Measurements from ENCODE around the gene PIK3CD.
"Not testable (repeated sequence)": the region's sequence is repeated elsewhere in the genome, so short reads cannot be mapped to it uniquely, and the experiment has no call there.

PIK3CD gene

DNA sequence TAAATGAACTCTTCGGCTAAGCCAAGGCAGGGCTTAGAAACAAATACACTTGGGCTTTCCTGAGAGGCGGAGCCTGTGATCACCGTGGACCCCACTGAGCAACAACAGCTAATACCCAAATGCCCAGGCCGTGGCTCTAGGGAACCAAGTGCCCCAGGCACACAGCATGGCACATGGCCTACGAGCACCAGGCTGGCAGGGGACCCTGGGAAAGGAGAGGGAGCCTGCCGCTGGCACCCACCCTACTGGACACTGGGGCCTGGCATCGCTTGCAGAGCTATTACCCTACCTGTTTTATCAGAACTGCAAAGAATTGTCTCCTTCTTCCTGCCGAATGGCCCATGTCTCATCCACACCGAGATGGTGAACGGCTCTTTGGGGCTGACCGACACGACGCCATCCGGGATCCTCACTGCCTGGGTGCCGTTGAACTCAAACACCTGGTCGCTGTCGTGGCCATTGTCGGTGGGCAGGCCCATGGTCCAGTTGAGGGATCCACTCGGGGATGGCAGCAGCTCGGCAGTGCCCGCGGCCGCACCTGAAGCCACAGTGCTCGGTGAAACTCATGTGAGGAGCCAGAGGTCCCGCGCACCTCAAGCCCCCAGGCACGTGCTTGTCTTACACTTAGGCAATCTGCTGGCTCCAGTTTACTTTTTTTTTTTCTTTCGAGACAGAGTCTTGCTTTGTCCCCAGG lies 92.7 kb downstream of the PIK3CD start:
- peaks cover 48% of the 10 kb centered on the region for H3K36me3 ChIP-seq (ENCODE audit: control insufficient read depth, insufficient read depth, low read length)
- H3K9me3 ChIP-seq (ENCODE audit: control insufficient read depth, insufficient read depth, low read length), result no peaks in the 10 kb centered on the region

DNA sequence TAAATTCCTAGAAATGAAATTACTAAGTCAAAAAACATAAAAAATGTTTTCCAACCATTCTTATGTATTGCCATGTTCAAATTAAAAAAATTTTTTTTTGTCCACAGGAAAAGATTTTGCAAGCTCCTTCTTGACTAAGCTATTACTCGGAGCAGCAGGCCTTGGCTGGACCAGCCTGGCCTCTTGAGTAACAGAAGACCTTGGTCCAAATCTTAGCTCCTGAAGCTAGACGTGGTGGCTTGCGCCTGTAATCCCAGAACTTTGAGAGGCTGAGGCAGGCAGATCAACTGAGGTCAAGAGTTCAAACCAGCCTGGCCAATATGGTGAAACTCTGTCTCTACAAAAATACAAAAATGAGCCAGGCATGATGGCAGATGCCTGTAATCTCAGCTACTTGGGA lies 94.7 kb downstream of the PIK3CD start:
- H3K4me3 ChIP-seq (ENCODE audit: low read depth, low read length), result no peak overlapping the region
- H3K9ac ChIP-seq (ENCODE audit: low read depth, low read length), result no peak overlapping the region
- H3K27me3 ChIP-seq (ENCODE audit: control insufficient read depth, insufficient read depth, low read length), result no peaks in the 10 kb centered on the region
- no peaks in the 10 kb centered on the region for H3K4me1 ChIP-seq (ENCODE audit: control insufficient read depth, insufficient read depth, low read length)
- H3K9me3 ChIP-seq (ENCODE audit: control insufficient read depth, insufficient read depth, low read length), result no peaks in the 10 kb centered on the region
- peaks cover 45% of the 10 kb centered on the region for H3K36me3 ChIP-seq (ENCODE audit: control insufficient read depth, insufficient read depth, low read length)

More for the DNA sequence above, 92.7 kb downstream of the PIK3CD start:
- Histone ChIP-seq H3K4me1 (ENCODE audit: control insufficient read depth, insufficient read depth, low read length) (no peaks in the 10 kb centered on the region), H3K4me3 (ENCODE audit: low read depth, low read length) (no peak overlapping the region), H3K27me3 (ENCODE audit: control insufficient read depth, insufficient read depth, low read length) (no peaks in the 10 kb centered on the region), H3K9ac (ENCODE audit: low read depth, low read length) (no peak overlapping the region)

DNA sequence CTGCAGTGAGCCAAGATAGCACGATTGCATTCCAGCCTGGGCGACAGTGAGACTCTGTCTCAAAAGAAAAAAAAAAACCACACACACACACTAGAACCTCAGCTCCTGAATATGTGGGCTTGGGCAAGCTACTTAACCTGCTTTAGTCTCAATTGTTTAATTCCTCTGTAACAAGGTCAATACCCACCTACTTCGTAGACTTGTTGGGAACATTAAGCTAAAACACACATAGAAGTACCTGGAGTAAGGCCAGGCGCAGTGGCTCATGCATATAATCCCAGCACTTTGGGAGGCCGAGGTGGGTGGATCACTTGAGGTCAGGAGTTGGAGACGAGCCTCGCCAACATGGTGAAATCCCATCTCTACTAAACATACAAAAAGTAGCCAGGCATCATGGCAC lies 95.1 kb downstream of the PIK3CD start:
- H3K4me1 ChIP-seq (ENCODE audit: control insufficient read depth, insufficient read depth, low read length), result no peaks in the 10 kb centered on the region
- H3K36me3 ChIP-seq (ENCODE audit: control insufficient read depth, insufficient read depth, low read length), result peaks cover 45% of the 10 kb centered on the region
- H3K27me3 ChIP-seq (ENCODE audit: control insufficient read depth, insufficient read depth, low read length), result no peaks in the 10 kb centered on the region
- no peaks in the 10 kb centered on the region for H3K9me3 ChIP-seq (ENCODE audit: control insufficient read depth, insufficient read depth, low read length)
- H3K9ac ChIP-seq (ENCODE audit: low read depth, low read length), result no peak overlapping the region
- no peak overlapping the region for H3K4me3 ChIP-seq (ENCODE audit: low read depth, low read length)

DNA sequence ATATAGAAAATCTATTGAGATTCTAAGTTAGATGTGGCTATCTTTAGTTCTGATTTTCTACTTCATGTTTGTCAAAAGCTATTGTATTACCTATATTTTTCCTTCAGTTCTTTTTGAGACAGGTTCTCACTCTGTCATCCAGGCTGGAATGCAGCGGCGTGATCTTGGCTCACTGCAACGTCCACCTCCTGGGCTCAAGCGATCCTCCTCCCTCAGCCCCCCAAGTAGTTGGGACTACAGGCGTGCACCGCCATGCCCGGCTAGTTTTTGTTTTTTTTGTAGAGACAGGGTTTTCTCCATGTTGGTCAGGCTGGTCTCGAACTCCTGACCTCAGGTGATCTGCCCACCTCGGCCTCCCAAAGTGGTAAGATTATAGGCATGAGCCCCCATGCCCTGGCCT lies 96.9 kb downstream of the PIK3CD start:
- H3K27me3 ChIP-seq (ENCODE audit: control insufficient read depth, insufficient read depth, low read length); H3K4me1 ChIP-seq (ENCODE audit: control insufficient read depth, insufficient read depth, low read length); H3K9me3 ChIP-seq (ENCODE audit: control insufficient read depth, insufficient read depth, low read length); H3K9ac ChIP-seq (ENCODE audit: low read depth, low read length); H3K4me3 ChIP-seq (ENCODE audit: low read depth, low read length): not testable (repeated sequence)
- H3K36me3 ChIP-seq (ENCODE audit: control insufficient read depth, insufficient read depth, low read length), result peaks cover 47% of the 10 kb centered on the region

DNA sequence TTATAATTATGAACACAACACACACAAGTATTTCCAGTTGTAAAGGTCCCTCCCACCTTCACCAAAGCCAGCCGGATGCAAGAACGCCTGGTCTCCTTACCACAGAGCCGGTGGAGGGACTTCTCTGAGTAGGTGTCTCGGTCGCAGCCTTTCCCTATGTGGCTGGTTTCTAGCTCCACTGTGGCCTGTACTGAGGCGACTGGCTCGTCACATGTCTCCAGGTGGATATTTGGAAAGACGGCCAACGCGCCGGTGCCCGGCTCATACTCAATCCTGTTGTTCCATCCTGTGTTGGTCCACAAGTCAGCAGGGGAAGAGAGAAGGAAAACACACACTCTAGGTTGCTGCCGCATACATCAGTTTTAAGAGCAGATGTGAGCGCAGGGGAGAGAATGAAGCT lies 97.8 kb downstream of the PIK3CD start:
- Histone ChIP-seq H3K9ac (ENCODE audit: low read depth, low read length) (no peak overlapping the region), H3K4me1 (ENCODE audit: control insufficient read depth, insufficient read depth, low read length) (no peaks in the 10 kb centered on the region), H3K9me3 (ENCODE audit: control insufficient read depth, insufficient read depth, low read length) (no peaks in the 10 kb centered on the region), H3K27me3 (ENCODE audit: control insufficient read depth, insufficient read depth, low read length) (no peaks in the 10 kb centered on the region), H3K4me3 (ENCODE audit: low read depth, low read length) (no peak overlapping the region), H3K36me3 (ENCODE audit: control insufficient read depth, insufficient read depth, low read length) (peaks cover 39% of the 10 kb centered on the region)

- Histone ChIP-seq H3K9ac (ENCODE audit: low read depth, low read length) (no peak overlapping the region), H3K4me3 (ENCODE audit: low read depth, low read length) (no peak overlapping the region), H3K27me3 (ENCODE audit: control insufficient read depth, insufficient read depth, low read length) (no peaks in the 10 kb centered on the region), H3K4me1 (ENCODE audit: control insufficient read depth, insufficient read depth, low read length) (peaks cover 2% of the 10 kb centered on the region), H3K9me3 (ENCODE audit: control insufficient read depth, insufficient read depth, low read length) (no peaks in the 10 kb centered on the region), H3K36me3 (ENCODE audit: control insufficient read depth, insufficient read depth, low read length) (peaks cover 33% of the 10 kb centered on the region)
These were observed 100.4 kb downstream of the PIK3CD start for GRCh38 chr1:9751971-9752370.

GRCh38 chr1:9753121-9753531 lies 101.6 kb downstream of the PIK3CD start:
- H3K4me3 ChIP-seq (ENCODE audit: low read depth, low read length), result no peak overlapping the region
- H3K27me3 ChIP-seq (ENCODE audit: control insufficient read depth, insufficient read depth, low read length), result no peaks in the 10 kb centered on the region
- no peaks in the 10 kb centered on the region for H3K9me3 ChIP-seq (ENCODE audit: control insufficient read depth, insufficient read depth, low read length)
- H3K36me3 ChIP-seq (ENCODE audit: control insufficient read depth, insufficient read depth, low read length), result peaks cover 33% of the 10 kb centered on the region
- H3K9ac ChIP-seq (ENCODE audit: low read depth, low read length), result no peak overlapping the region
- peaks cover 2% of the 10 kb centered on the region for H3K4me1 ChIP-seq (ENCODE audit: control insufficient read depth, insufficient read depth, low read length)

GRCh38 chr1:9755441-9755995 lies 104.0 kb downstream of the PIK3CD start:
- Histone ChIP-seq H3K27me3 (ENCODE audit: control insufficient read depth, insufficient read depth, low read length) (no peaks in the 10 kb centered on the region), H3K9me3 (ENCODE audit: control insufficient read depth, insufficient read depth, low read length) (no peaks in the 10 kb centered on the region), H3K4me3 (ENCODE audit: low read depth, low read length) (no peak overlapping the region), H3K36me3 (ENCODE audit: control insufficient read depth, insufficient read depth, low read length) (peaks cover 17% of the 10 kb centered on the region), H3K9ac (ENCODE audit: low read depth, low read length) (no peak overlapping the region), H3K4me1 (ENCODE audit: control insufficient read depth, insufficient read depth, low read length) (peaks cover 6% of the 10 kb centered on the region)

DNA sequence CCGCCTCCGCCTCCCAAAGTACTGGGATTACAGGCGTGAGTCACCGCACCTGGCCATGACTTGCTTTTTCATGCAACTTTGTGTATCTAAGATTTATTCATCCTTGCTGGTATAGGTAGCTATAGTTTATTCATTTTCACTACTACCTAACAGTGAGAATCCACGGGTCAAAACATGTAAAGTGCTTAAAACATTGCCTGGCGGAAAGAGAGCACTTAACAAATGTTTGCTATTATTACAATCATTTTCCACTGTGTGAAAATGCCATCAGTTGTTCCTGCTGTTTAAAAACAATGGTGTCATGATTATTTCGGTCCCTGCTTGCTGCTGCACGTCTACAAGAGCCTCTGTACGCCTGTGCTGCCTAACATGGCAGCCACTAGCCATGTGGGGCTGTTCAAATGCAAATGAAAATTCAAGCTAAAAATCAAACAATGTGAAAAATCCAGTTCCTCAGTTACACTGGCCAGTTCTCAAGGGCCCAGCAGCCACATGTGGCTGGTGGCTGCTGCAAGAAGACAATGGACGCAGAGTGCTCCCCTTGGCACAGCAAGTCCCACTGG lies 107.1 kb downstream of the PIK3CD start:
- peaks cover 12% of the 10 kb centered on the region for H3K4me1 ChIP-seq (ENCODE audit: control insufficient read depth, insufficient read depth, low read length)
- H3K9me3 ChIP-seq (ENCODE audit: control insufficient read depth, insufficient read depth, low read length), result no peaks in the 10 kb centered on the region
- no peaks in the 10 kb centered on the region for H3K36me3 ChIP-seq (ENCODE audit: control insufficient read depth, insufficient read depth, low read length)

DNA sequence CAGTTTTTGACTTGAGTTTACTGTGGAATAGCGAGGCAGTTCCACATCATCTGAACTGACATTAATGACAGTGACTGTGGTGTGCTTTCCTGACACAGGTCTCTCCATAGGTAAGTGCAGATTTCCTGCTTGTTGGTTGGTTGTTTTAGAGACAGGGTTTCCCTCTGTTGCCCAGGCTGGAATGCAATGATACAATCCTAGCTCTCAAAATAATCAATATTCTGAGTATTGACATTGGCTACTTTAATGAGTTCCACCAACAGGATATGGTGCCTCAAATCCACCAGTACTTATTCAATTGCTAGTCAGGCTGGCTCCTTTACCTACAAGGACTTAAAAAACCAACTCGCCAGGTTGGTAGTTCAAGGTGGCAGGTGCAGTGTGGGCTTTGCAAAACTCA lies 108.4 kb downstream of the PIK3CD start:
- H3K36me3 ChIP-seq (ENCODE audit: control insufficient read depth, insufficient read depth, low read length), result no peaks in the 10 kb centered on the region
- H3K9ac ChIP-seq (ENCODE audit: low read depth, low read length), result no peak overlapping the region
- no peak overlapping the region for H3K4me3 ChIP-seq (ENCODE audit: low read depth, low read length)
- H3K9me3 ChIP-seq (ENCODE audit: control insufficient read depth, insufficient read depth, low read length), result no peaks in the 10 kb centered on the region
- peaks cover 12% of the 10 kb centered on the region for H3K4me1 ChIP-seq (ENCODE audit: control insufficient read depth, insufficient read depth, low read length)
- H3K27me3 ChIP-seq (ENCODE audit: control insufficient read depth, insufficient read depth, low read length), result no peaks in the 10 kb centered on the region

More for the DNA sequence above, 107.1 kb downstream of the PIK3CD start:
- Histone ChIP-seq H3K4me3 (ENCODE audit: low read depth, low read length) (no peak overlapping the region), H3K27me3 (ENCODE audit: control insufficient read depth, insufficient read depth, low read length) (no peaks in the 10 kb centered on the region), H3K9ac (ENCODE audit: low read depth, low read length) (no peak overlapping the region)

- peaks cover 10% of the 10 kb centered on the region for H3K4me1 ChIP-seq (ENCODE audit: control insufficient read depth, insufficient read depth, low read length)
- H3K36me3 ChIP-seq (ENCODE audit: control insufficient read depth, insufficient read depth, low read length), result no peaks in the 10 kb centered on the region
- no peaks in the 10 kb centered on the region for H3K27me3 ChIP-seq (ENCODE audit: control insufficient read depth, insufficient read depth, low read length)
- H3K9me3 ChIP-seq (ENCODE audit: control insufficient read depth, insufficient read depth, low read length), result no peaks in the 10 kb centered on the region
- H3K9ac ChIP-seq (ENCODE audit: low read depth, low read length), result no peak overlapping the region
- no peak overlapping the region for H3K4me3 ChIP-seq (ENCODE audit: low read depth, low read length)
These were observed 109.3 kb downstream of the PIK3CD start for GRCh38 chr1:9760824-9761223.

DNA sequence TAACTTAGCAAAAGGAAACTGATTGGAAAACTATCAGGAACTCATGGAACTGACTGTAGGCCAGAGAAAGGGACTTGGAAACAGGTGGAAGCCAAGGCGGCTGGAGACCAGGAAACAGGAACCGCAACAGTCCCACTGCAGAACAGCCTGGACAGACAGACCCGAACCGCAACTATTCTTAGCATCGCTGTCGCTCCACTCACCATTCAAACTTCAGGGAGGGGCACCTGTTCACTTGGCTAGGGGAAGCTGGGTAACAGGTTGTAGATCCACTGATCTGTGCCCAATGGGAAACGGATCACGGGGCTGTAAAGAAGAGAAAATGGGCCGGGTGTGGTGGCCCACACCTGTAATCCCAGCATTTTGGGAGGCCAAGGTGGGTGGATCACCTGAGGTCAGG lies 110.3 kb downstream of the PIK3CD start:
- Histone ChIP-seq H3K4me1 (ENCODE audit: control insufficient read depth, insufficient read depth, low read length) (peaks cover 13% of the 10 kb centered on the region), H3K4me3 (ENCODE audit: low read depth, low read length) (no peak overlapping the region), H3K27me3 (ENCODE audit: control insufficient read depth, insufficient read depth, low read length) (no peaks in the 10 kb centered on the region), H3K9me3 (ENCODE audit: control insufficient read depth, insufficient read depth, low read length) (no peaks in the 10 kb centered on the region), H3K36me3 (ENCODE audit: control insufficient read depth, insufficient read depth, low read length) (no peaks in the 10 kb centered on the region), H3K9ac (ENCODE audit: low read depth, low read length) (peak overlapping the region; percentile 3)

All from iPS-15b (cell line).